Ascending aorta (tissue), 2 donors: ENCODE measurements around the gene GALNT18. TPM values are rescaled to one million over a fixed set of nuclear protein-coding genes. Genes with fewer than 3 reads are reported as not detected.

Experiments used
- DNase-seq, 2 donors: peaks; one replicate each; pipeline ENCODE4 v3.0.0-alpha.2; 2019; ENCODE audit warnings: low spot score in 2 of 2
- H3K27ac ChIP-seq, 2 donors: fragments of 200-600 bp; sonication (generic); one replicate each; pipeline ENCODE4 v1.5.1; 2016 to 2017; ENCODE audit warnings: mild to moderate bottlenecking in 1 of 2
- H3K27me3 ChIP-seq: fragments of 200-600 bp; sonication (generic); one replicate; pipeline ENCODE4 v1.5.1; 2017
- H3K36me3 ChIP-seq, 2 donors: fragments of 200-600 bp; sonication (generic); one replicate each; pipeline ENCODE4 v1.5.1; 2016
- H3K4me1 ChIP-seq, 2 donors: fragments of 200-600 bp; sonication (generic); one replicate each; pipeline ENCODE4 v1.5.1; 2016 to 2017; ENCODE audit warnings: mild to moderate bottlenecking in 1 of 2
- H3K4me3 ChIP-seq, 2 donors: fragments of 200-600 bp; sonication (generic); one replicate each; pipeline ENCODE4 v1.5.1; 2016 to 2017; ENCODE audit warnings: mild to moderate bottlenecking in 1 of 2
- H3K9me3 ChIP-seq, 2 donors: fragments of 200-600 bp; sonication (generic); one replicate each; pipeline ENCODE4 v1.5.1; 2016
- intact Hi-C: fragments of 100-400 bp; cut with DNase I; formaldehyde crosslinking; loops from one replicate; pipeline ENCODE4 v1.15.1; 2023
- total RNA-seq: library from RNA; depleted of rRNA; stranded (reverse); fragments of >200 nt; gene quantifications from one replicate; pipeline ENCODE4 v1.1.0, GENCODE V29; 2016
- TF ChIP-seq, protein P1 (sequence below), 3 experiments: fragments of 200-600 bp in 2 of 3; fragments of 450-650 bp in 1 of 3; sonication (generic) in 2 of 3; IDR thresholded peaks; one replicate each; pipeline ENCODE4 v1.5.1; 2016 to 2019; ENCODE audit warnings: antibody characterized with exemption in 3 of 3, mild to moderate bottlenecking in 1 of 3, moderate library complexity in 1 of 3

GALNT18 gene
- total RNA-seq, 1 donor from 2014 or later, result 53.5 TPM

GRCh38 chr11:11572386-11572785, 49.4 kb downstream of the GALNT18 start:
- H3K4me3 ChIP-seq, result no peak overlapping the region
- no peaks in the 10 kb centered on the region for H3K9me3 ChIP-seq
- intact Hi-C loops, result loop anchor here (1.0 kb wide), 1 partner anchor 12 kb away; no protein-coding TSS in a partner anchor
- peaks cover 17 to 29% of the 10 kb centered on the region in 2 donors for H3K4me1 ChIP-seq
- H3K27ac ChIP-seq, result peak overlapping the region; percentile 73 to 78
- H3K27me3 ChIP-seq, result no peaks in the 10 kb centered on the region
- no peaks in the 10 kb centered on the region for H3K36me3 ChIP-seq
- TF ChIP-seq, protein P1, sequence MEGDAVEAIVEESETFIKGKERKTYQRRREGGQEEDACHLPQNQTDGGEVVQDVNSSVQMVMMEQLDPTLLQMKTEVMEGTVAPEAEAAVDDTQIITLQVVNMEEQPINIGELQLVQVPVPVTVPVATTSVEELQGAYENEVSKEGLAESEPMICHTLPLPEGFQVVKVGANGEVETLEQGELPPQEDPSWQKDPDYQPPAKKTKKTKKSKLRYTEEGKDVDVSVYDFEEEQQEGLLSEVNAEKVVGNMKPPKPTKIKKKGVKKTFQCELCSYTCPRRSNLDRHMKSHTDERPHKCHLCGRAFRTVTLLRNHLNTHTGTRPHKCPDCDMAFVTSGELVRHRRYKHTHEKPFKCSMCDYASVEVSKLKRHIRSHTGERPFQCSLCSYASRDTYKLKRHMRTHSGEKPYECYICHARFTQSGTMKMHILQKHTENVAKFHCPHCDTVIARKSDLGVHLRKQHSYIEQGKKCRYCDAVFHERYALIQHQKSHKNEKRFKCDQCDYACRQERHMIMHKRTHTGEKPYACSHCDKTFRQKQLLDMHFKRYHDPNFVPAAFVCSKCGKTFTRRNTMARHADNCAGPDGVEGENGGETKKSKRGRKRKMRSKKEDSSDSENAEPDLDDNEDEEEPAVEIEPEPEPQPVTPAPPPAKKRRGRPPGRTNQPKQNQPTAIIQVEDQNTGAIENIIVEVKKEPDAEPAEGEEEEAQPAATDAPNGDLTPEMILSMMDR (IDR thresholded peaks at IDR 0.05), result no peak
- DNase-seq, result no peak

GRCh38 chr11:11571893-11572292, 49.9 kb downstream of the GALNT18 start:
- intact Hi-C loops, result loop anchor here (1.0 kb wide), 1 partner anchor 12 kb away; no protein-coding TSS in a partner anchor
- Histone ChIP-seq H3K27me3 (no peaks in the 10 kb centered on the region), H3K4me3 (no peak overlapping the region), H3K27ac (peak overlapping the region; percentile 73 to 78), H3K36me3 (no peaks in the 10 kb centered on the region), H3K9me3 (no peaks in the 10 kb centered on the region), H3K4me1 (peaks cover 18 to 28% of the 10 kb centered on the region in 2 donors)
- TF ChIP-seq, protein P1 (IDR thresholded peaks at IDR 0.05), result no peak
- no peak for DNase-seq

DNA sequence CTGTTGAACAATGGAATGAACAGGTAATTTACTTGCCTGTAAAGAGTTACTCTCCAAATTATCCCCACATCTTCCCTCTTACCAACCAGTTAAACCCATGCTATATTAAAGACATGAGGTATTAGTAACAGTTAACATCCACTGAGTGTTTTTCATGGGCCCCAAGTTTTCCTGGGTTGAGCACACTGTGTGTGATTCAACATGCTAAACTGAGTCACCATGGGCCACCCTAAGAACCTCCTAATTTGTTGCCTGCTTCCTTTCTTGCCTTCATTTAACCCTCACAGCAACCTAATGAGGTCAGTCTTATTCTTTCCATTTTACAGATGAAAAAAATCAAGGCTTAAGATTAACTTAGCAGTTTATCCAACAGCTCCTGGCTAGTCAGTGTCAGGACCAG, 51.0 kb downstream of the GALNT18 start:
- H3K4me1 ChIP-seq, result peaks cover 18 to 28% of the 10 kb centered on the region in 2 donors
- H3K4me3 ChIP-seq, result no peak overlapping the region
- H3K27ac ChIP-seq, result peak overlapping the region; percentile 73 to 78
- no peaks in the 10 kb centered on the region for H3K27me3 ChIP-seq
- H3K9me3 ChIP-seq, result no peaks in the 10 kb centered on the region
- no peaks in the 10 kb centered on the region for H3K36me3 ChIP-seq
- TF ChIP-seq, protein P1 (IDR thresholded peaks at IDR 0.05), result no peak
- DNase-seq, result no peak
- intact Hi-C loops, result loop anchor here (1.0 kb wide), 1 partner anchor 51 kb away; the partner anchor contains the start of gene GALNT18

DNA sequence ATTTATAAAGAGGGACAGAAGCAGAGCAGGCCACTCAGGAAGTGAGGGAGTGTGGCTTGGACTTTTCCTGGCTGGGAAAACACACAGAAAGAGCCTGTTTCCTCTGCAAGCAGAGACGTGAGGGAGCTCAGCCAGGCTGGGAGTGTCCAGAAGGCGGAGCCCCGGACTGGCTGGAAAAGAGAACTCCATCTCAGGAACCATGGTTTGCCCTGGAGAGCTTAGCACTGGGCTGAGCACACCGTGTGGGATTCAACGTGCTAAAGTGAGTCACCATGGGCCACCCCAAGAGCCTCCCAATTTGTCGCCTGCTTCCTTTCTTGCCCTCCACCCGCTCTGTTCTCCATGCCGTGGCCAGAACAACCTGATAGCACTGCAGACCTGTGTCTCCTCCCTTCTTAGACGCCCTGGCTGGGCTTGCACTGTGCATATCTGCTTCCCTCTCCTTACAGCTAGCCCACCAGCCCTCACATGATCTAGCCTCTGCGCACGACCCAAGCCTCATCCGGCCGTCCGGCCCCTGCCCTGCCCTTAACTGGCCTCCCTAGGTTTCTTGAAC, 51.8 kb downstream of the GALNT18 start:
- Histone ChIP-seq H3K27me3 (no peaks in the 10 kb centered on the region), H3K4me3 (peak overlapping the region in 1 of 2 donors; percentile 47), H3K4me1 (peaks cover 18 to 28% of the 10 kb centered on the region in 2 donors), H3K27ac (peak overlapping the region; percentile 72 to 78), H3K36me3 (no peaks in the 10 kb centered on the region), H3K9me3 (no peaks in the 10 kb centered on the region)
- TF ChIP-seq, protein P1 (IDR thresholded peaks at IDR 0.05), result peak in 1 of 3 experiments; percentile 16
- intact Hi-C loops, result loop anchor here (1.0 kb wide), 1 partner anchor 52 kb away; the partner anchor contains the start of gene GALNT18
- DNase-seq, result peak; percentile 64 to 92

DNA sequence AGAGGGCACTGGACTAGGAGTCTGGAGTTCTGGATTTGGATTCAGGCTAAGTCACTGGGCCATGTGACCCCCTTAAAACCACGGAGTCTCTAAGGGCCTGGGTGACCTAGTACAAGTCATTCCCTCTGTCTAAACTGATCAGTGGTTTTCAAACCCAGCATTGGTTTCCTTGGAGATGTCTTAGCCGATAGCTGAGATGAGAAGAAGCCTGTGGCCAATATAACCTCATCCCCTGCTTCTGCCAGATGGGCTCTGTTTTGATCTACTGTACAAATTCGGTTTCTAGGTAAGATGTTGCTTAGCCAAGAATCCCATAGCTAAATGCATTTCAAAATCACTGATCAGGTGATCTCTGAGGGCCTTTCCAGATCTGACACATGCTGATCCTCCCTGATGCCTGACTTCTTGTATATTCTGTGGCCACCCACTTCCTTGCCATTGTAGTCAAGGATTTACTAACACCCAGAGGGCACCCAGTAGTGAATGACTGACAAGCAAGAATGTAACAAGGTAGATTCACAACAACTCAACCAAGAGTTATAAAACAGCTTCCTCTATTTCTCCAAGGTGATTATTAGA, 53.1 kb downstream of the GALNT18 start:
- intact Hi-C loops, result no loop called here

More for the DNA sequence above, 53.1 kb downstream of the GALNT18 start:
- no peaks in the 10 kb centered on the region for H3K9me3 ChIP-seq
- peak overlapping the region; percentile 72 to 78 for H3K27ac ChIP-seq
- H3K36me3 ChIP-seq, result no peaks in the 10 kb centered on the region
- TF ChIP-seq, protein P1 (IDR thresholded peaks at IDR 0.05), result no peak
- H3K27me3 ChIP-seq, result no peaks in the 10 kb centered on the region
- peaks cover 18 to 37% of the 10 kb centered on the region in 2 donors for H3K4me1 ChIP-seq
- H3K4me3 ChIP-seq, result no peak overlapping the region
- DNase-seq, result no peak
